ENCODE results near the gene KIF11. TPM values are rescaled to one million over a fixed set of nuclear protein-coding genes. Genes with fewer than 3 reads are reported as not detected.

KIF11 gene
- total RNA-seq, 1 experiment from 2014 or later: 37.4 TPM

DNA sequence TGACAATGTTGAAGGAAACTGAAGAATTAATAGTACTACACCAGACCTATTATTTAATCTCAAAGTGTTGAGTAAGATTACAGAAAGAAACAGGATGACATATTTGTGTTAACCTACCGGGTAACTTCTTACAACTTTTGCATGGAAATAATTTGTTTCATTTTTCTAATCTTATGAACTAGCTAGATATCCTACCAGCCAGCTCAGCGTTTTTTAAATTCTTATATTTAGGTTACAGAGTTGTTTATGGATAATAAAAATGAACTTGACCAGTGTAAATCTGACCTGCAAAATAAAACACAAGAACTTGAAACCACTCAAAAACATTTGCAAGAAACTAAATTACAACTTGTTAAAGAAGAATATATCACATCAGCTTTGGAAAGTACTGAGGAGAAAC is 37.0 kb downstream of the KIF11 start:
- no peak for DNase-seq
- CTCF ChIA-PET: interaction anchor here (0.6 kb wide), 1 partner anchor 19 kb away, joined by 3 read pairs; no protein-coding TSS in a partner anchor
- TF ChIP-seq, protein P1, sequence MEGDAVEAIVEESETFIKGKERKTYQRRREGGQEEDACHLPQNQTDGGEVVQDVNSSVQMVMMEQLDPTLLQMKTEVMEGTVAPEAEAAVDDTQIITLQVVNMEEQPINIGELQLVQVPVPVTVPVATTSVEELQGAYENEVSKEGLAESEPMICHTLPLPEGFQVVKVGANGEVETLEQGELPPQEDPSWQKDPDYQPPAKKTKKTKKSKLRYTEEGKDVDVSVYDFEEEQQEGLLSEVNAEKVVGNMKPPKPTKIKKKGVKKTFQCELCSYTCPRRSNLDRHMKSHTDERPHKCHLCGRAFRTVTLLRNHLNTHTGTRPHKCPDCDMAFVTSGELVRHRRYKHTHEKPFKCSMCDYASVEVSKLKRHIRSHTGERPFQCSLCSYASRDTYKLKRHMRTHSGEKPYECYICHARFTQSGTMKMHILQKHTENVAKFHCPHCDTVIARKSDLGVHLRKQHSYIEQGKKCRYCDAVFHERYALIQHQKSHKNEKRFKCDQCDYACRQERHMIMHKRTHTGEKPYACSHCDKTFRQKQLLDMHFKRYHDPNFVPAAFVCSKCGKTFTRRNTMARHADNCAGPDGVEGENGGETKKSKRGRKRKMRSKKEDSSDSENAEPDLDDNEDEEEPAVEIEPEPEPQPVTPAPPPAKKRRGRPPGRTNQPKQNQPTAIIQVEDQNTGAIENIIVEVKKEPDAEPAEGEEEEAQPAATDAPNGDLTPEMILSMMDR (IDR thresholded peaks at IDR 0.05; ENCODE audit: unreplicated experiment): no peak
- H3K27ac Mint-ChIP-seq (ENCODE audit: unreplicated experiment): no peak overlapping the region
- peaks cover 22% of the 10 kb centered on the region for H3K36me3 Mint-ChIP-seq (ENCODE audit: insufficient read depth, unreplicated experiment)
- H3K4me1 Mint-ChIP-seq (ENCODE audit: low read depth, unreplicated experiment): no peaks in the 10 kb centered on the region
- H3K4me3 Mint-ChIP-seq (ENCODE audit: low read depth, unreplicated experiment): no peak overlapping the region
- H3K27me3 Mint-ChIP-seq (ENCODE audit: unreplicated experiment): no peaks in the 10 kb centered on the region
- BruUV-seq (replicated peaks): no TSS peak
- no peaks in the 10 kb centered on the region for H3K9me3 Mint-ChIP-seq (ENCODE audit: low read depth, unreplicated experiment)
- intact Hi-C loops (cut with micrococcal nuclease; ENCODE audit: unreplicated experiment): no loop called here

DNA sequence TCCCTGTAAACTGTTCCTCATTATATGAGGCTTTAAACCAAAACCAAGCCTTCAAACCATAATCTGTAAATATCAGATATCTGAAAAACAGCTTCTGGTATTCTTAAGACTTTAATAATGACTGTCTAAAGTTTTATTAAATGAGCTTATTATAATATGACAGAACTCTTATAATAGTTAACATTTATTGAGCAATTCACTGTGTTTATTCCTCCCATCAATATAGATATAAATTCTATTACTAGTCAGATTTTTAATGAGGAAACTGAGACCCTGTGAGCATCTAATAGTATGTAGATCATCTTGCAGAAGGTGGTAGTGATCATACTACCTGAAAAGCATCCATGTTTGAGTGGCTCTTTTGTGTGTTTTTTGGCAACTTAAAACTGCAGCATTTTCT is 45.1 kb downstream of the KIF11 start:
- CTCF ChIA-PET: no interaction called here
- Mint-ChIP-seq H3K36me3 (ENCODE audit: insufficient read depth, unreplicated experiment) (peaks cover 6% of the 10 kb centered on the region), H3K4me3 (ENCODE audit: low read depth, unreplicated experiment) (no peak overlapping the region), H3K27me3 (ENCODE audit: unreplicated experiment) (no peaks in the 10 kb centered on the region), H3K9me3 (ENCODE audit: low read depth, unreplicated experiment) (no peaks in the 10 kb centered on the region), H3K27ac (ENCODE audit: unreplicated experiment) (no peak overlapping the region), H3K4me1 (ENCODE audit: low read depth, unreplicated experiment) (no peaks in the 10 kb centered on the region)
- no TSS peak for BruUV-seq (replicated peaks)
- intact Hi-C loops (cut with micrococcal nuclease; ENCODE audit: unreplicated experiment): no loop called here
- no peak for DNase-seq
- TF ChIP-seq, protein P1 (IDR thresholded peaks at IDR 0.05; ENCODE audit: unreplicated experiment): no peak

DNA sequence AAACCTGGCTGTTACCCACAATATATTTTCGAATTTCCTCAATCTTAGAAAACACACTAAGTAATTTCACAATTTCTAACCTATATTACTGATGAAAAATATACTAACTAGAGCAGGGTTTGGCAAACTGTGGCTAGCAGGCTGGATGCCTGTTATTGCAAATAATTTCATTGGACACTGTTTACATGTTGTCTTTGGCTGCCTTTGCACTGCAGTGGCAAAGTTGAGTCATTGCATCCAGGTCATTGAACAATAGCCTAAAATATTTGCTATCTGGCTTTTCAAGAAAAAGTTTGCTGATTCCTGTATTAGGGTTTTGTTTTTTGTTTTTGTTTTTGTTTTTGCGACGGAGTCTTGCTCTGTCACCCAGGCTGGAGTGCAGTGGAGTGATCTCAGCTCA is 47.2 kb downstream of the KIF11 start:
- no peaks in the 10 kb centered on the region for H3K27me3 Mint-ChIP-seq (ENCODE audit: unreplicated experiment)
- H3K4me3 Mint-ChIP-seq (ENCODE audit: low read depth, unreplicated experiment): no peak overlapping the region
- DNase-seq: no peak
- TF ChIP-seq, protein P1 (IDR thresholded peaks at IDR 0.05; ENCODE audit: unreplicated experiment): no peak
- intact Hi-C loops (cut with micrococcal nuclease; ENCODE audit: unreplicated experiment): no loop called here
- H3K4me1 Mint-ChIP-seq (ENCODE audit: low read depth, unreplicated experiment): peaks cover 10% of the 10 kb centered on the region
- BruUV-seq (replicated peaks): no TSS peak
- H3K9me3 Mint-ChIP-seq (ENCODE audit: low read depth, unreplicated experiment): no peaks in the 10 kb centered on the region
- CTCF ChIA-PET: no interaction called here
- H3K36me3 Mint-ChIP-seq (ENCODE audit: insufficient read depth, unreplicated experiment): peaks cover 4% of the 10 kb centered on the region
- H3K27ac Mint-ChIP-seq (ENCODE audit: unreplicated experiment): no peak overlapping the region

DNA sequence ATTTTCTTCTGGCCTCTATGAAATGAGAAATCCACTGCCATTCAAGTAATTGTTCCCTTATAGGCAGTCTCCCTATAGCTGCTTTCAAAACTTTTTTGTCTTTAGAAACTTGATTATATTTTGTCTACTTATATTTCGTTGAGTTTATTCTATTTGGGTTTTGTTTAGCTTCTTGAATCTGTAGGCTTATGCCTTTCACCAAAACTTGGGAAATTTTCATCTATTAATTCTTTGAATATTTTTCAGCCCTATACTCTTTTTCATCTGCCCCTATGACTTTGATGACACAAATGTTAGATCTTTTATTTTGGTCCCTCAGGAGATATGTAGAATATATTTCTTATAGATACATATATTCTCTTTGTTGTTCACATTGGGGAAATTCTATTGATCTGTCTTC is 48.6 kb downstream of the KIF11 start:
- Mint-ChIP-seq H3K4me1 (ENCODE audit: low read depth, unreplicated experiment) (peaks cover 10% of the 10 kb centered on the region), H3K27ac (ENCODE audit: unreplicated experiment) (no peak overlapping the region), H3K36me3 (ENCODE audit: insufficient read depth, unreplicated experiment) (peaks cover 4% of the 10 kb centered on the region), H3K4me3 (ENCODE audit: low read depth, unreplicated experiment) (no peak overlapping the region), H3K9me3 (ENCODE audit: low read depth, unreplicated experiment) (no peaks in the 10 kb centered on the region), H3K27me3 (ENCODE audit: unreplicated experiment) (no peaks in the 10 kb centered on the region)
- CTCF ChIA-PET: no interaction called here
- no peak for DNase-seq
- intact Hi-C loops (cut with micrococcal nuclease; ENCODE audit: unreplicated experiment): no loop called here
- TF ChIP-seq, protein P1 (IDR thresholded peaks at IDR 0.05; ENCODE audit: unreplicated experiment): no peak
- no TSS peak for BruUV-seq (replicated peaks)

Measured in Calu3 (cell line).